Measurements from ENCODE around the gene FEZF1.

- TF ChIP-seq POLR2A (IDR thresholded peaks at IDR 0.05; ENCODE audit: low read depth, low read length) (no peak), POLR2AphosphoS5 (IDR thresholded peaks at IDR 0.05; ENCODE audit: low read depth, low read length) (no peak), SPI1 (IDR thresholded peaks at IDR 0.05; ENCODE audit: low read depth, low read length) (no peak), TAF1 (IDR thresholded peaks at IDR 0.05; ENCODE audit: low read depth, low read length) (no peak)
Measured at GRCh38 chr7:122261016-122261415, 43.5 kb downstream of the FEZF1 start.
